Colonic mucosa (tissue), 4 donors: ENCODE data around the gene FAM240A. TPM values are rescaled to one million over a fixed set of nuclear protein-coding genes. Genes with fewer than 3 reads are reported as not detected.

Experiments used
- DNase-seq: peaks from one replicate; pipeline ENCODE4 v3.0.0-alpha.2; 2020
- H3K27ac ChIP-seq: fragments of 200-600 bp; one replicate; pipeline ENCODE4 v1.8.0; 2021
- H3K27me3 ChIP-seq: fragments of 200-600 bp; one replicate; pipeline ENCODE4 v1.8.0; 2021
- H3K36me3 ChIP-seq: fragments of 200-600 bp; one replicate; pipeline ENCODE4 v1.8.0; 2021
- H3K4me1 ChIP-seq: fragments of 200-600 bp; one replicate; pipeline ENCODE4 v1.8.0; 2021; ENCODE audit warnings: mild to moderate bottlenecking
- H3K4me3 ChIP-seq: fragments of 200-600 bp; one replicate; pipeline ENCODE4 v1.8.0; 2021
- H3K9ac ChIP-seq, 2 donors: one replicate each; pipeline ENCODE4 v1.7.0; 2013; ENCODE audit warnings: control low read depth in 2 of 2, low read depth in 2 of 2, low read length in 2 of 2
- H3K9me3 ChIP-seq: fragments of 200-600 bp; one replicate; pipeline ENCODE4 v1.8.0; 2021
- CTCF ChIP-seq: fragments of 200-600 bp; IDR thresholded peaks from one replicate; pipeline ENCODE4 v1.8.0; 2022; ENCODE audit warnings: antibody characterized with exemption, mild to moderate bottlenecking
- intact Hi-C: fragments of 100-400 bp; cut with DNase I; formaldehyde crosslinking; loops from one replicate; pipeline ENCODE4 v1.14.1; 2022
- total RNA-seq, 2 donors: library from RNA; stranded (reverse); fragmentation: NEBNext Ultra II Directional in 1 of 2; extraction: Animal tissue kit (Norgen Biotek cat#: 25700) in 1 of 2; gene quantifications; one replicate each; pipeline ENCODE4 v1.2.1, GENCODE V29; 2021
- donor health status: healthy.
- donor health status: DM: no; HTN: no; CAD: no.
- donor health status: DM: no; HTN: no; CAD: no.

Gene FAM240A
- total RNA-seq, 2 donors from 2014 or later = not detected

GRCh38 chr3:46670891-46671427 is 58.6 kb downstream of the FAM240A start:
- no peak overlapping the region for H3K4me3 ChIP-seq
- H3K27me3 ChIP-seq = no peaks in the 10 kb centered on the region
- no peak for DNase-seq
- H3K4me1 ChIP-seq = no peaks in the 10 kb centered on the region
- no peaks in the 10 kb centered on the region for H3K36me3 ChIP-seq
- no peak overlapping the region for H3K27ac ChIP-seq
- H3K9me3 ChIP-seq = no peaks in the 10 kb centered on the region
- H3K9ac ChIP-seq = no peak overlapping the region
- intact Hi-C loops = no loop called here
- TF ChIP-seq CTCF = no peak

- Histone ChIP-seq H3K9ac (no peak overlapping the region), H3K27ac (no peak overlapping the region), H3K27me3 (no peaks in the 10 kb centered on the region), H3K4me3 (no peak overlapping the region), H3K9me3 (no peaks in the 10 kb centered on the region), H3K4me1 (no peaks in the 10 kb centered on the region), H3K36me3 (no peaks in the 10 kb centered on the region)
- DNase-seq = no peak
- intact Hi-C loops = no loop called here
- no peak for TF ChIP-seq CTCF
These were observed 59.4 kb downstream of the FAM240A start for GRCh38 chr3:46671541-46672348.

- Histone ChIP-seq H3K27me3 (no peaks in the 10 kb centered on the region), H3K4me1 (no peaks in the 10 kb centered on the region), H3K27ac (no peak overlapping the region), H3K36me3 (no peaks in the 10 kb centered on the region), H3K9me3 (no peaks in the 10 kb centered on the region), H3K4me3 (no peak overlapping the region), H3K9ac (no peak overlapping the region)
- intact Hi-C loops = no loop called here
- TF ChIP-seq CTCF = no peak
- DNase-seq = no peak
These were observed 60.0 kb downstream of the FAM240A start for GRCh38 chr3:46672349-46672695.

GRCh38 chr3:46673151-46674030 is 61.1 kb downstream of the FAM240A start:
- Histone ChIP-seq H3K36me3 (no peaks in the 10 kb centered on the region), H3K27ac (no peak overlapping the region), H3K9me3 (no peaks in the 10 kb centered on the region), H3K9ac (no peak overlapping the region), H3K27me3 (no peaks in the 10 kb centered on the region), H3K4me3 (no peak overlapping the region), H3K4me1 (no peaks in the 10 kb centered on the region)
- no peak for TF ChIP-seq CTCF
- intact Hi-C loops = no loop called here
- DNase-seq = no peak

- Histone ChIP-seq H3K27ac (no peak overlapping the region), H3K4me1 (no peaks in the 10 kb centered on the region), H3K9ac (no peak overlapping the region), H3K36me3 (no peaks in the 10 kb centered on the region), H3K4me3 (no peak overlapping the region), H3K27me3 (no peaks in the 10 kb centered on the region), H3K9me3 (no peaks in the 10 kb centered on the region)
- TF ChIP-seq CTCF = no peak
- no peak for DNase-seq
- intact Hi-C loops = no loop called here
These were observed 61.9 kb downstream of the FAM240A start for GRCh38 chr3:46674031-46674845.
